Smooth muscle cell (in vitro differentiated cells): ENCODE measurements around the gene CAMK1. TPM values are rescaled to one million over a fixed set of nuclear protein-coding genes. Genes with fewer than 3 reads are reported as not detected.

ENCODE experiments used
- DNase-seq: peaks from one replicate; lab custom pipeline; 2025; ENCODE audit not compliant: unreplicated experiment; lab: John Stamatoyannopoulos, UW
- H2AFZ ChIP-seq: fragments of 200-600 bp; sonication (generic); 2 replicates; pipeline ENCODE4 v1.6.0; 2016; ENCODE audit warnings: antibody characterized with exemption, low read depth, mild to moderate bottlenecking
- H3F3A ChIP-seq: fragments of 200-600 bp; sonication (generic); 2 replicates; pipeline ENCODE4 v1.6.0; 2017; ENCODE audit warnings: antibody characterized with exemption, low read depth
- H3K27ac ChIP-seq: fragments of 200-600 bp; sonication (generic); 2 replicates; pipeline ENCODE4 v1.5.1; 2016; ENCODE audit warnings: low read depth, mild to moderate bottlenecking
- H3K27me3 ChIP-seq: fragments of 200-600 bp; sonication (generic); 2 replicates; pipeline ENCODE4 v1.6.1; 2016; ENCODE audit warnings: low read depth, mild to moderate bottlenecking
- H3K36me3 ChIP-seq: fragments of 200-600 bp; sonication (generic); 2 replicates; pipeline ENCODE4 v1.5.1; 2016; ENCODE audit warnings: low read depth
- H3K4me1 ChIP-seq: fragments of 200-600 bp; sonication (generic); 2 replicates; pipeline ENCODE4 v1.5.1; 2016; ENCODE audit warnings: low read depth
- H3K4me2 ChIP-seq: fragments of 200-600 bp; sonication (generic); 2 replicates; pipeline ENCODE4 v1.6.0; 2016; ENCODE audit warnings: mild to moderate bottlenecking
- H3K4me3 ChIP-seq: fragments of 200-600 bp; sonication (generic); 2 replicates; pipeline ENCODE4 v1.5.1; 2016; ENCODE audit warnings: mild to moderate bottlenecking
- H3K79me2 ChIP-seq: fragments of 200-600 bp; sonication (generic); 2 replicates; pipeline ENCODE4 v1.6.0; 2016; ENCODE audit warnings: low read depth, mild to moderate bottlenecking
- H3K9ac ChIP-seq: fragments of 200-600 bp; sonication (generic); 2 replicates; pipeline ENCODE4 v1.6.0; 2016; ENCODE audit warnings: low read depth
- H3K9me3 ChIP-seq: fragments of 200-600 bp; sonication (generic); replicated peaks from 2 replicates; pipeline ENCODE4 v1.5.1; 2016; ENCODE audit warnings: low read depth
- H4K20me1 ChIP-seq: fragments of 200-600 bp; sonication (generic); 2 replicates; pipeline ENCODE4 v1.6.0; 2016; ENCODE audit warnings: low read depth
- WGBS: methylation state at CpG from one replicate; pipeline ENCODE4 v1.1.7; 2016; ENCODE audit warnings: low lambda C conversion rate; 5-methylcytosine and 5-hydroxymethylcytosine counted together
- polyA plus RNA-seq: library from polyadenylated mRNA; unstranded; fragments of >200 nt; fragmentation: Nextera tagmentation; extraction: Ambion mirVana; gene quantifications from 2 replicates; pipeline ENCODE4 v1.2.1, GENCODE V29; 2016
- total RNA-seq: library from RNA; depleted of rRNA; stranded (reverse); fragments of >200 nt; gene quantifications from 2 replicates; pipeline ENCODE4 v1.2.3, GENCODE V29; 2014
- TF ChIP-seq, protein P1 (sequence below): fragments of 200-600 bp; sonication (generic); IDR thresholded peaks from 2 replicates; pipeline ENCODE4 v1.5.1; 2017; ENCODE audit warnings: borderline replicate concordance, mild to moderate bottlenecking, antibody characterized with exemption; ENCODE audit not compliant: insufficient read depth, poor library complexity, severe bottlenecking

Gene CAMK1
- total and polyA plus RNA-seq, 2 experiments from 2014 or later = 6.3 to 6.4 TPM

DNA sequence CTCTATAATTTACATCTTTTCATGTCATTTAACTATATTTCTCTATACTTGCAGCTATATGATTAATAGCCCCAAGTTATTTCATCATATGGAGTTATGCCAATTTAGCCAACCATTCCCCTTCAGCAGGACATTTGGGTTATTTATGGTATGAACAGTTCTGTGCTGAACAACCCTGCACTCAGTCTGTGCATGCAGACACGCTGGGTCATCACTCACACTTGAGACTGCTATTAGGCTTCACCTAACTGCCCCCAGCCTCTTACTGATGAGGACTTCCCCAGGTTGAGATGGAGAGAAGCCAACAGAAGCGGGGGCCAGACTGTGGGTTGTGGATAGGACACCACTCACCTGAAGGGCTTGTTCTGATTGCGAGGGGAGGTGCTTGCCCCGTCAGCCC, 15.2 kb upstream of the CAMK1 start:
- Histone ChIP-seq H3K79me2 (no peaks in the 10 kb centered on the region), H3K4me2 (no peak overlapping the region), H3K36me3 (peaks cover 2% of the 10 kb centered on the region), H3K27me3 (no peaks in the 10 kb centered on the region), H3K4me3 (no peak overlapping the region), H3F3A (no peaks in the 10 kb centered on the region), H3K9ac (no peak overlapping the region), H3K4me1 (no peaks in the 10 kb centered on the region), H4K20me1 (peaks cover 7% of the 10 kb centered on the region), H3K9me3 (no peaks in the 10 kb centered on the region), H3K27ac (no peak overlapping the region), H2AFZ (no peak overlapping the region)
- 91% methylated on average over 4 of the region's 4 CpGs for WGBS
- TF ChIP-seq, protein P1, sequence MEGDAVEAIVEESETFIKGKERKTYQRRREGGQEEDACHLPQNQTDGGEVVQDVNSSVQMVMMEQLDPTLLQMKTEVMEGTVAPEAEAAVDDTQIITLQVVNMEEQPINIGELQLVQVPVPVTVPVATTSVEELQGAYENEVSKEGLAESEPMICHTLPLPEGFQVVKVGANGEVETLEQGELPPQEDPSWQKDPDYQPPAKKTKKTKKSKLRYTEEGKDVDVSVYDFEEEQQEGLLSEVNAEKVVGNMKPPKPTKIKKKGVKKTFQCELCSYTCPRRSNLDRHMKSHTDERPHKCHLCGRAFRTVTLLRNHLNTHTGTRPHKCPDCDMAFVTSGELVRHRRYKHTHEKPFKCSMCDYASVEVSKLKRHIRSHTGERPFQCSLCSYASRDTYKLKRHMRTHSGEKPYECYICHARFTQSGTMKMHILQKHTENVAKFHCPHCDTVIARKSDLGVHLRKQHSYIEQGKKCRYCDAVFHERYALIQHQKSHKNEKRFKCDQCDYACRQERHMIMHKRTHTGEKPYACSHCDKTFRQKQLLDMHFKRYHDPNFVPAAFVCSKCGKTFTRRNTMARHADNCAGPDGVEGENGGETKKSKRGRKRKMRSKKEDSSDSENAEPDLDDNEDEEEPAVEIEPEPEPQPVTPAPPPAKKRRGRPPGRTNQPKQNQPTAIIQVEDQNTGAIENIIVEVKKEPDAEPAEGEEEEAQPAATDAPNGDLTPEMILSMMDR = no peak
- DNase-seq = no peak

DNA sequence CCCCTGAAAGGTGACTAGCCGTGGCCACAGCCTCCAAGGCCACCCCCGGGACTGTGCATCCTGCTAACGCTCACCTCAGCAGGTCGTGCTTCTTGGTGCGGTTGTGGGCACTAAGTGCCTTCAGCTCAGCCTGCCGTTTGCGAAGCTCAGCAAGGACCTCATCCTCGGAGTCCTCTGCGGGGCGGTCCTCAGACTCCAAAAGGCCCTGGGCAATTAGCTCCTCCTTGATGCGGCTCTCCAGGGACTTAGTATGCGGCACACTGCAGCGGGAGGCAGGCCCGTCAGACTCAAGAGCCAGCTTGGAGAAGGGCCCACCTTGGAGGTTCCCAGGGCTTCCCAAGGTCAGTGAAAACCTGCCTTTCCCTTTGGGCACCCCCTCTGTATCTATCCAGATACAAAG, 14.2 kb upstream of the CAMK1 start:
- Histone ChIP-seq H3K9me3 (no peaks in the 10 kb centered on the region), H3K27ac (no peak overlapping the region), H3K36me3 (peaks cover 2% of the 10 kb centered on the region), H3K4me1 (no peaks in the 10 kb centered on the region), H3K27me3 (no peaks in the 10 kb centered on the region), H2AFZ (no peak overlapping the region), H4K20me1 (peaks cover 7% of the 10 kb centered on the region), H3K79me2 (no peaks in the 10 kb centered on the region), H3F3A (no peaks in the 10 kb centered on the region), H3K4me3 (no peak overlapping the region), H3K4me2 (no peak overlapping the region), H3K9ac (no peak overlapping the region)
- 97% methylated on average over 14 of the region's 14 CpGs for WGBS
- DNase-seq = no peak
- TF ChIP-seq, protein P1 = no peak

DNA sequence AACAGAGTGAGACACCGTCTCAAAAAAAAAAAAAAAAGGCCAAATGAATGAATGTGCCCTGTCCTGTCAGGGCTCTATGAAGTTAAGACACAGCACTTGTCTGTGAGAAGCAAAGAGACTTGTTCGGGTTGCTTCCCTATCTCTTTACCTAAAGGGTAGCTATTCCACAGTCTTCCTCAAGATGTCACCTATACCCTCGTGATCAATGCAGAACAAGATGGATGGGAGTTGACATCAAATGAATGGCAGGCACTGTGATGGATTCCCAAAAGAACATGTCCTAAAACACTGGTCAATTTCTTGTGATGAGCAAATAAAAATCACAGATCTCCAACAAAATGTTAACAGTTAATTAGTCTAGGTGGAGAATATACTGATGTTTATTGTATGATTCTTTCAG, 13.0 kb upstream of the CAMK1 start:
- TF ChIP-seq, protein P1 = no peak
- no peaks in the 10 kb centered on the region for H3K9me3 ChIP-seq
- H3K4me3 ChIP-seq = no peak overlapping the region
- H3K27me3 ChIP-seq = no peaks in the 10 kb centered on the region
- no peaks in the 10 kb centered on the region for H3K4me1 ChIP-seq
- peaks cover 2% of the 10 kb centered on the region for H3K36me3 ChIP-seq
- no peak overlapping the region for H2AFZ ChIP-seq
- no peak overlapping the region for H3K4me2 ChIP-seq
- H3K9ac ChIP-seq = no peak overlapping the region
- no peaks in the 10 kb centered on the region for H3F3A ChIP-seq
- peaks cover 7% of the 10 kb centered on the region for H4K20me1 ChIP-seq
- no peak overlapping the region for H3K27ac ChIP-seq
- WGBS = 61% methylated on average over 3 of the region's 3 CpGs
- no peak for DNase-seq
- no peaks in the 10 kb centered on the region for H3K79me2 ChIP-seq

DNA sequence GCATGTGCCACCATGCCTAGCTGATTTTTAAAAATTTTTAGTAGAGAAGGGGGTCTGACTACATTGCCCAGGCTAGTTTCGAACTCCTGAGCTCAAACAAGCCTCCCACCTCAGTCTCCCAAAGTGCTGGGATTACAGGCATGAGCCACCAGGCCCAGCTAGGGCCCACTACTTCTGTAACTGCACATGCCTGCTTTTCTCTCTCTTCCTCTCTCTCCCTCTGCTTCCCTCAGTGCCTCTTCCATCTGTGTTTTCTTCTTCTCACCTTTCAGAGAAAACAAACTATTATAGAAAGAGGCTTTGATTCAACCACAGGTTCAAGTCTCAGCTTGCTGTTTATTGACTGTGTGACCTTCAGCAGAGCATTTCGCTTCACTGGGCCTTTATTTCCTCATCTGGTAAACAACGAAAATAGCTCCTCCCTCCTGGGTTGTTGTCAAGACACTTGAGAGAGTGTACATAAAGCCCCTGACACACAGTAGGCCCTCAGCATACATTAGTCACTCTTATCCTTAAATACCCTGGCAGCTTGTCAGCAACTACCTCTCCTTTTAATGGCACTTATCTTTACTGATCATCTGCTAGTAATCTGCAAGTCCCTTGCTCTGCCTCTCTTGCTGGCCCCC, 12.3 kb upstream of the CAMK1 start:
- TF ChIP-seq, protein P1 = no peak
- H2AFZ ChIP-seq = no peak overlapping the region

More for the DNA sequence above, 12.3 kb upstream of the CAMK1 start:
- H3K9ac ChIP-seq = no peak overlapping the region
- H3K4me3 ChIP-seq = no peak overlapping the region
- no peak overlapping the region for H3K27ac ChIP-seq
- WGBS = 82% methylated on average over 3 of the region's 3 CpGs
- H3K4me2 ChIP-seq = no peak overlapping the region
- H3F3A ChIP-seq = no peaks in the 10 kb centered on the region
- DNase-seq = no peak
- H3K36me3 ChIP-seq = peaks cover 2% of the 10 kb centered on the region
- no peaks in the 10 kb centered on the region for H3K79me2 ChIP-seq
- no peaks in the 10 kb centered on the region for H3K9me3 ChIP-seq
- H4K20me1 ChIP-seq = peaks cover 7% of the 10 kb centered on the region
- H3K4me1 ChIP-seq = no peaks in the 10 kb centered on the region
- no peaks in the 10 kb centered on the region for H3K27me3 ChIP-seq
